GM12878 (cell line): ENCODE data around the gene ZNF646. TPM values are rescaled to one million over a fixed set of nuclear protein-coding genes. Genes with fewer than 3 reads are reported as not detected.
A peak's percentile ranks its signal among the peaks of the same experiment; 100 is the strongest.

Experiments
- ATF7 ChIP-seq: fragments of 450-650 bp; IDR thresholded peaks from 2 replicates; pipeline ENCODE4 v1.6.1; 2016; ENCODE audit warnings: low read depth, mild to moderate bottlenecking
- CBX3 ChIP-seq: fragments of 200-600 bp; sonication (generic); IDR thresholded peaks from 2 replicates; pipeline ENCODE4 v1.6.1; 2016; ENCODE audit warnings: low read depth, borderline replicate concordance
- CREB1 ChIP-seq: IDR thresholded peaks from 2 replicates; pipeline ENCODE4 v1.6.1; 2012; ENCODE audit warnings: low read depth, mild to moderate bottlenecking, inconsistent platforms
- CUX1 ChIP-seq: IDR thresholded peaks from 2 replicates; pipeline ENCODE4 v1.6.1; 2012; ENCODE audit warnings: improper control_type of control experiment, low read depth, low read length; ENCODE audit not compliant: insufficient replicate concordance
- EGR1 ChIP-seq, 2 experiments: IDR thresholded peaks; 1 replicate in 1 of 2; 2 replicates in 1 of 2; pipeline ENCODE4 v1.6.1; 2011 to 2012; ENCODE audit warnings: low read depth in 2 of 2, low read length in 2 of 2, borderline replicate concordance in 1 of 2, mild to moderate bottlenecking in 1 of 2, moderate library complexity in 1 of 2
- EZH2 ChIP-seq: IDR thresholded peaks from 2 replicates; pipeline ENCODE4 v1.6.1; 2012; ENCODE audit warnings: low read depth, mild to moderate bottlenecking, control low read depth, inconsistent platforms, low read length, borderline replicate concordance; ENCODE audit not compliant: control insufficient read depth
- GATAD2B ChIP-seq: fragments of 450-650 bp; conservative IDR thresholded peaks from 2 replicates; pipeline ENCODE4 v1.6.1; 2017; ENCODE audit warnings: low read depth, mild to moderate bottlenecking, moderate library complexity
- HDAC6 ChIP-seq: fragments of 200-600 bp; sonication (generic); IDR thresholded peaks from one replicate; pipeline ENCODE4 v1.8.0; 2017; ENCODE audit warnings: antibody characterized with exemption; ENCODE audit not compliant: unreplicated experiment
- HSF1 ChIP-seq: fragments of 150-350 bp; IDR thresholded peaks from 2 replicates; pipeline ENCODE4 v1.6.1; 2014; ENCODE audit warnings: mild to moderate bottlenecking, low read depth, low read length
- KDM1A ChIP-seq: fragments of 200-600 bp; sonication (generic); IDR thresholded peaks from 2 replicates; pipeline ENCODE4 v1.6.1; 2016; ENCODE audit warnings: borderline replicate concordance
- KLF5 ChIP-seq: fragments of 450-650 bp; IDR thresholded peaks from 2 replicates; pipeline ENCODE4 v1.6.1; 2014; ENCODE audit warnings: mild to moderate bottlenecking; ENCODE audit not compliant: partially characterized antibody
- POU2F2 ChIP-seq: IDR thresholded peaks from 3 replicates; pipeline ENCODE4 v1.6.1; 2011; ENCODE audit warnings: low read depth, mild to moderate bottlenecking, low read length, borderline replicate concordance
- RELB ChIP-seq: fragments of 450-650 bp; IDR thresholded peaks from 2 replicates; pipeline ENCODE4 v1.6.1; 2017; ENCODE audit warnings: low read depth, mild to moderate bottlenecking, moderate library complexity
- SP1 ChIP-seq: IDR thresholded peaks from one replicate; pipeline ENCODE4 v1.6.1; 2011; ENCODE audit warnings: low read depth, low read length
- SUZ12 ChIP-seq: fragments of 200-600 bp; sonication (generic); IDR thresholded peaks from one replicate; pipeline ENCODE4 v1.6.1; 2018; ENCODE audit warnings: antibody characterized with exemption, mild to moderate bottlenecking; ENCODE audit not compliant: unreplicated experiment
- TAF1 ChIP-seq: IDR thresholded peaks from 2 replicates; pipeline ENCODE4 v1.6.1; 2011; ENCODE audit warnings: mild to moderate bottlenecking, low read depth, low read length, borderline replicate concordance
- USF2 ChIP-seq: IDR thresholded peaks from 2 replicates; pipeline ENCODE4 v1.6.1; 2011; ENCODE audit warnings: low read depth, low read length, improper control_type of control experiment, borderline replicate concordance
- polyA plus RNA-seq, 11 experiments: library from polyadenylated mRNA; depleted of rRNA in 4 of 11; unstranded in 6 of 11; stranded (reverse) in 5 of 11; fragments of >200 nt; fragmentation: Nextera tagmentation in 4 of 11; fragmentation: Illumina TruSeq in 1 of 11; extraction: Ambion mirVana in 4 of 11; extraction: Trizol in 1 of 11; gene quantifications; 1 replicate in 1 of 11; 2 replicates in 10 of 11; pipeline versions ENCODE4 v1.2.1 to v1.2.3, GENCODE V29; 2011 to 2016; ENCODE audit warnings: inconsistent platforms in 2 of 11, missing spikeins in 2 of 11, low read depth in 1 of 11
- total RNA-seq, 4 experiments: library from RNA; depleted of rRNA in 3 of 4; stranded (reverse); fragments of >200 nt in 3 of 4; fragmentation: Illumina TruSeq in 1 of 4; extraction: Trizol in 1 of 4; gene quantifications; 2 replicates each; pipeline versions ENCODE4 v1.2.1 to v1.2.3, GENCODE V29; 2013 to 2021

Gene ZNF646
- total and polyA plus RNA-seq, 10 of the 15 experiments (the other 5 are each of a cell fraction or from before 2014, with no cell fraction given): 0.10 to 21.8 (median 6.4) TPM

- no peak for TF ChIP-seq CUX1
- TF ChIP-seq TAF1: 0 out of 2 replicates have a peak, but pooled peaks have one; percentile 29
- no peak for TF ChIP-seq CBX3
- TF ChIP-seq ATF7: no peak
- no peak for TF ChIP-seq HSF1
- no peak for TF ChIP-seq POU2F2
- TF ChIP-seq USF2: no peak
- peak; percentile 86 for TF ChIP-seq KLF5
- no peak for TF ChIP-seq EZH2
- TF ChIP-seq CREB1: peak; percentile 93
- TF ChIP-seq GATAD2B: peak; percentile 76
- no peak for TF ChIP-seq HDAC6
- peak; percentile 94 to 99 for TF ChIP-seq EGR1 (IDR thresholded peaks at IDR 0.05; ENCODE audit: borderline replicate concordance in 1 of 2, low read depth in 2 of 2, low read length in 2 of 2)
- no peak for TF ChIP-seq RELB
- no peak for TF ChIP-seq KDM1A
- no peak for TF ChIP-seq SUZ12
- peak; percentile 49 for TF ChIP-seq SP1
Observed at GRCh38 chr16:31108035-31108793, 34.0 kb downstream of the ZNF646 start, which contains the start of gene BCKDK (continued).
